ENCODE results near the gene ATOH8. TPM values are rescaled to one million over a fixed set of nuclear protein-coding genes. Genes with fewer than 3 reads are reported as not detected.
"Not testable (repeated sequence)": the region's sequence is repeated elsewhere in the genome, so short reads cannot be mapped to it uniquely, and the experiment has no call there.

The ATOH8 gene
- total and polyA plus RNA-seq, 2 experiments from 2014 or later: 4.8 to 10.6 TPM

DNA sequence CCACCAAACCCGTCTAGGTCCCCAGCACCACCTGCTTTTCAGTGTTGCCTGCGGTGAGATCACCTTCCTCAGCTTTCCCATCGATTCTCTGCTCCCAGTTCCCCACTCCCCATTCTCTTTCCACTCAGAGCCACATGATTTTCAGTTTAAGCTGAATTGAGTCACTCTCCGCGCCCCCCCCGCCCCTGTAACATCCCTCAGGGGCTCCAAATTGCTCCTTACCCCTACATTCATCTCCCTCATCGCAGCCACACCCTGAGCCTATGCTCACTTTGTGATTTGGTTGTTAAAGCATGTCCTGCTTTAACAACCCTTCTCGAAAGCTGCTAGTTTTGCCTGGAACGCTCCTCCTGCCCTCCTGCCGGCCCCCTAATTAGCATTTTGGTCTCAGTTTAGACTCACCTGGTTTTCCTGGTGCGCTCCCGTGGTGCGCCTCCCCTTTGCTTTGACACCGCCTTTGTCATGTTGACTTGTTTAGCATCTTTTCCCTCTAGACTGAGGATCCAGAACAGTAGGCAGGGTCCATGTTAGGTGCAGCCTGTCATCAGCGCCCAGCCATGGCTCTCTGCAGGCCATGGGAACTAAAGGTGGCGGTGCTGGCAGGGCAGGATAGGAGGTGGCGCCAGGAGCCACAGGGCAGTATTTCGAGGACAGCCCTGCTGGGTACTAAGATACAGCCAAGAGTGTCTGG, 74.2 kb downstream of the ATOH8 start:
- no peak overlapping the region for H3K4me3 ChIP-seq
- H3K27ac ChIP-seq: no peak overlapping the region
- DNase-seq (ENCODE audit: low read depth in 1 of 2, low spot score in 1 of 2): no peak
- TF ChIP-seq, protein P1, sequence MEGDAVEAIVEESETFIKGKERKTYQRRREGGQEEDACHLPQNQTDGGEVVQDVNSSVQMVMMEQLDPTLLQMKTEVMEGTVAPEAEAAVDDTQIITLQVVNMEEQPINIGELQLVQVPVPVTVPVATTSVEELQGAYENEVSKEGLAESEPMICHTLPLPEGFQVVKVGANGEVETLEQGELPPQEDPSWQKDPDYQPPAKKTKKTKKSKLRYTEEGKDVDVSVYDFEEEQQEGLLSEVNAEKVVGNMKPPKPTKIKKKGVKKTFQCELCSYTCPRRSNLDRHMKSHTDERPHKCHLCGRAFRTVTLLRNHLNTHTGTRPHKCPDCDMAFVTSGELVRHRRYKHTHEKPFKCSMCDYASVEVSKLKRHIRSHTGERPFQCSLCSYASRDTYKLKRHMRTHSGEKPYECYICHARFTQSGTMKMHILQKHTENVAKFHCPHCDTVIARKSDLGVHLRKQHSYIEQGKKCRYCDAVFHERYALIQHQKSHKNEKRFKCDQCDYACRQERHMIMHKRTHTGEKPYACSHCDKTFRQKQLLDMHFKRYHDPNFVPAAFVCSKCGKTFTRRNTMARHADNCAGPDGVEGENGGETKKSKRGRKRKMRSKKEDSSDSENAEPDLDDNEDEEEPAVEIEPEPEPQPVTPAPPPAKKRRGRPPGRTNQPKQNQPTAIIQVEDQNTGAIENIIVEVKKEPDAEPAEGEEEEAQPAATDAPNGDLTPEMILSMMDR (IDR thresholded peaks at IDR 0.05; ENCODE audit: low read depth, low read length): no peak
- no peaks in the 10 kb centered on the region for H3K4me1 ChIP-seq (ENCODE audit: low read depth)
- H3K9me3 ChIP-seq (ENCODE audit: low read depth): no peaks in the 10 kb centered on the region
- no peaks in the 10 kb centered on the region for H3K27me3 ChIP-seq
- H3K36me3 ChIP-seq: no peaks in the 10 kb centered on the region

DNA sequence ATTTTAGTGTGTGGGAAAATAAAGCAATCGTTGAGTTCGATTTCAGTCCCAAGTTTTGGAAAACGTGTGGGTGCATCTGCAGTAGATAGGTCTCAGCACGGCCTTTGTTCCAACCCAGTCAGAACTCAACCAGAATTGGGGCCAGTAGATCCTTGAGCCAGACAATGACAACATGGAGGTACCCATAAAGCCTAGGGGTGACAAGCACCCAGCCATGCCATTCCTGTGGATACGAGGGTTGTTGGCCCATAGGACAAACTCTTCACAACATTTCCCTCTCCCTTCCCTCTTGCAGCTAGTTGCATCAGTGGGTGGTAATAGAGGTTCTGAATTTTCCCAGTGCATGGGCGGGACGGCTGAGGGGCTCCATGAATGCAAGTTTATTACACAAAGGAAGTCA, 74.9 kb downstream of the ATOH8 start:
- Histone ChIP-seq H3K4me3 (no peak overlapping the region), H3K27ac (no peak overlapping the region), H3K9me3 (ENCODE audit: low read depth) (no peaks in the 10 kb centered on the region), H3K27me3 (no peaks in the 10 kb centered on the region), H3K4me1 (ENCODE audit: low read depth) (no peaks in the 10 kb centered on the region), H3K36me3 (no peaks in the 10 kb centered on the region)
- TF ChIP-seq, protein P1 (IDR thresholded peaks at IDR 0.05; ENCODE audit: low read depth, low read length): no peak
- no peak for DNase-seq (ENCODE audit: low read depth in 1 of 2, low spot score in 1 of 2)

DNA sequence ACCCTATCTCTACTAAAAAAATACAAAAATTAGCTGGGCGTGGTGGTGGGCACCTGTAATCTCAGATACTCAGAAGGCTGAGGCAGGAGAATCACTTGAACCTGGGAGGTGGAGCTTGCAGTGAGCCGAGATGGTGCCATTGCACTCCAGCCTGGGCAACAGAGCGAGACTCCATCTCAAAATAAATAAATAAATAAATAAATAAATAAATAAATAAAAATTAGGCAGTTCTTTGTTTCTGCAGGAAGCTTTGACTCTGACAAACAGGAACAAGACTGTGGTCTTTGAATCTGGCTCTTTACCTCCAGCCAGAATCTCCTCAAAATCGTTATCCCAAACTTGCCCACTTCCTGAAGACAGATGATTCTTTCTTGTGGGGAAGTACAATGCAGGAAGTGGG, 75.6 kb downstream of the ATOH8 start:
- not testable (repeated sequence) for H3K27me3 ChIP-seq; H3K36me3 ChIP-seq; H3K4me1 ChIP-seq (ENCODE audit: low read depth); H3K4me3 ChIP-seq; H3K9me3 ChIP-seq (ENCODE audit: low read depth); H3K27ac ChIP-seq; DNase-seq (ENCODE audit: low read depth in 1 of 2, low spot score in 1 of 2)

DNA sequence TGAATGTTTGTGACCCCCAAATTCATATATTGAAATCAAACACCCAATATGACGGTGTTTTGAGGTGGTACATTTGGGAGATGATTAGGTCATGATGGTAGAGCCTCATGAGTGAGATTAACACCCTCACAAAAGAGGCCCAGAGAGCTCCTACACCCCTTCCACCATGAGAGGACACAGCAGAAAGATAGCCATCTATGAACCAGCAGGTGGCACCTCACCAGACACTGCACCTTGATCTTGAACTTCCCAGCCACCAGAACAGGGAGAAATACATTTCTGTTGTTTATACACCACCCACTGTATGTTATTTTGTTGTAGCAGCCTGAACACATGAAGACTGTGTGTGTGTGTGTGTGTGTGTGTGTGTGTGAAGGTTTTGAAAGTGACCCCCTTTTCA, 76.9 kb downstream of the ATOH8 start:
- H3K4me1 ChIP-seq (ENCODE audit: low read depth): no peaks in the 10 kb centered on the region
- no peak overlapping the region for H3K27ac ChIP-seq
- TF ChIP-seq, protein P1 (IDR thresholded peaks at IDR 0.05; ENCODE audit: low read depth, low read length): no peak
- H3K9me3 ChIP-seq (ENCODE audit: low read depth): no peaks in the 10 kb centered on the region
- H3K27me3 ChIP-seq: no peaks in the 10 kb centered on the region
- no peak for DNase-seq (ENCODE audit: low read depth in 1 of 2, low spot score in 1 of 2)
- no peaks in the 10 kb centered on the region for H3K36me3 ChIP-seq
- H3K4me3 ChIP-seq: no peak overlapping the region

DNA sequence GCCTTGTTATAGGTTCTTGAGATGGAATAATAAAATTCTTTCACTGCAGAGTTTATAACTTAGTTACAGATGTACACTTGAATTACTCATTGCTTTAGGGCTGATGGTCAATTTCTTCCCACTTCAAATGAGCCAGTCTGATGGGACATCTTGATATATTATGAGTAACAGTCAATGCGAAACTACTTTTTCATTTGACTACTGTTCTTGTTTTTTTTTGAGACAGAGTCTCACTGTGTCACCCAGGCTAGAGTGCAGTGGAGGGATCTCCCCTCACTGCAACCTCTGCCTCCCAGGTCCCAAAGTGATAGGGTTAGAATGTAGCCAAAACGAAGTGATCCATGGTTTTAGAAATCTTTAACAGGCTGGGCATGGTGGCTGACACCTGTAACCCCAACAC, 77.9 kb downstream of the ATOH8 start:
- H3K4me1 ChIP-seq (ENCODE audit: low read depth): no peaks in the 10 kb centered on the region
- H3K4me3 ChIP-seq: no peak overlapping the region
- H3K36me3 ChIP-seq: no peaks in the 10 kb centered on the region
- no peaks in the 10 kb centered on the region for H3K27me3 ChIP-seq
- H3K27ac ChIP-seq: no peak overlapping the region
- no peak for DNase-seq (ENCODE audit: low read depth in 1 of 2, low spot score in 1 of 2)
- TF ChIP-seq, protein P1 (IDR thresholded peaks at IDR 0.05; ENCODE audit: low read depth, low read length): no peak
- no peaks in the 10 kb centered on the region for H3K9me3 ChIP-seq (ENCODE audit: low read depth)

DNA sequence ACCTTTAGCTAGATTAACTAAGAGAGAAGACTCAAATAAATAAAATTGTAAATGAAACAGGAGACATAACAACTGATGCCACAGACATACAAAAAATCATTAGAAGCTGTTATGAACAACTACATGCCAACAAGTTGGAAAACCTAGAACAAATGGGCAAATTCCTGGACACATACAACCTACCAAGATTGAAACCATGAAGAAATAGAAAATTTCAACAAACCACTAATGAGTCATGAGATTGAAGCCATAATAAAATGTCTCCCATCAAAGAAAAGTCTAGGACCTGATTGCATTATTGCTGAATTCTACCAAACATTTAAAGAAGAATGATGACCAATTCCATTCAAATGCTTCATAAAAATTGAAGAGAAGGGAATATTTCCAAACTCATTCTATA, 80.7 kb downstream of the ATOH8 start:
- no peaks in the 10 kb centered on the region for H3K4me1 ChIP-seq (ENCODE audit: low read depth)
- no peak for DNase-seq (ENCODE audit: low read depth in 1 of 2, low spot score in 1 of 2)
- H3K27me3 ChIP-seq: no peaks in the 10 kb centered on the region
- H3K4me3 ChIP-seq: no peak overlapping the region
- H3K27ac ChIP-seq: no peak overlapping the region
- no peaks in the 10 kb centered on the region for H3K36me3 ChIP-seq
- TF ChIP-seq, protein P1 (IDR thresholded peaks at IDR 0.05; ENCODE audit: low read depth, low read length): no peak
- no peaks in the 10 kb centered on the region for H3K9me3 ChIP-seq (ENCODE audit: low read depth)

Other genes with a start within 250 kb of the ATOH8 start
- gene MAT2A, start 214.8 kb upstream of the ATOH8 start, total RNA-seq: 116 and 225 TPM in 2 replicates
- gene MAT2A, start 214.8 kb upstream of the ATOH8 start, polyA plus RNA-seq: 405 and 489 TPM in 2 replicates
- 18.6 and 24.3 TPM in 2 replicates for gene GGCX, start 192.5 kb upstream of the ATOH8 start, total RNA-seq
- gene GGCX, start 192.5 kb upstream of the ATOH8 start, polyA plus RNA-seq: 32.0 and 33.5 TPM in 2 replicates
- 8.3 and 15.7 TPM in 2 replicates for gene VAMP8, start 176.4 kb upstream of the ATOH8 start, total RNA-seq
- gene VAMP8, start 176.4 kb upstream of the ATOH8 start, polyA plus RNA-seq: 39.4 and 60.9 TPM in 2 replicates
- gene VAMP5, start 169.6 kb upstream of the ATOH8 start, total RNA-seq: 6.7 and 7.7 TPM in 2 replicates
- 19.1 and 28.1 TPM in 2 replicates for gene VAMP5, start 169.6 kb upstream of the ATOH8 start, polyA plus RNA-seq
- gene RNF181, start 158.2 kb upstream of the ATOH8 start, total RNA-seq: 152 and 241 TPM in 2 replicates
- gene RNF181, start 158.2 kb upstream of the ATOH8 start, polyA plus RNA-seq: 276 and 328 TPM in 2 replicates
- 14.2 and 18.9 TPM in 2 replicates for gene TMEM150A, start 151.3 kb upstream of the ATOH8 start, total RNA-seq
- gene TMEM150A, start 151.3 kb upstream of the ATOH8 start, polyA plus RNA-seq: 31.8 and 34.0 TPM in 2 replicates
- 32.6 and 35.5 TPM in 2 replicates for gene C2orf68, start 141.9 kb upstream of the ATOH8 start, total RNA-seq
- gene C2orf68, start 141.9 kb upstream of the ATOH8 start, polyA plus RNA-seq: 37.4 and 52.0 TPM in 2 replicates
- gene USP39, start 137.8 kb upstream of the ATOH8 start, total RNA-seq: 110 and 187 TPM in 2 replicates
- 56.0 and 56.6 TPM in 2 replicates for gene USP39, start 137.8 kb upstream of the ATOH8 start, polyA plus RNA-seq
- gene SFTPB, start 85.8 kb upstream of the ATOH8 start, total RNA-seq: not detected in 2 replicates
- not detected in 2 replicates for gene SFTPB, start 85.8 kb upstream of the ATOH8 start, polyA plus RNA-seq
- gene GNLY, start 59.6 kb upstream of the ATOH8 start, total RNA-seq: not detected in 2 replicates
- gene GNLY, start 59.6 kb upstream of the ATOH8 start, polyA plus RNA-seq: not detected in 2 replicates
- 8.1 and 12.5 TPM in 2 replicates for gene ST3GAL5, start 135.0 kb downstream of the ATOH8 start, total RNA-seq
- 5.7 and 11.9 TPM in 2 replicates for gene ST3GAL5, start 135.0 kb downstream of the ATOH8 start, polyA plus RNA-seq

Data from cardiac muscle cell (in vitro differentiated cells and primary cell).